Measurements from ENCODE around the gene RMDN3.

The RMDN3 gene

DNA sequence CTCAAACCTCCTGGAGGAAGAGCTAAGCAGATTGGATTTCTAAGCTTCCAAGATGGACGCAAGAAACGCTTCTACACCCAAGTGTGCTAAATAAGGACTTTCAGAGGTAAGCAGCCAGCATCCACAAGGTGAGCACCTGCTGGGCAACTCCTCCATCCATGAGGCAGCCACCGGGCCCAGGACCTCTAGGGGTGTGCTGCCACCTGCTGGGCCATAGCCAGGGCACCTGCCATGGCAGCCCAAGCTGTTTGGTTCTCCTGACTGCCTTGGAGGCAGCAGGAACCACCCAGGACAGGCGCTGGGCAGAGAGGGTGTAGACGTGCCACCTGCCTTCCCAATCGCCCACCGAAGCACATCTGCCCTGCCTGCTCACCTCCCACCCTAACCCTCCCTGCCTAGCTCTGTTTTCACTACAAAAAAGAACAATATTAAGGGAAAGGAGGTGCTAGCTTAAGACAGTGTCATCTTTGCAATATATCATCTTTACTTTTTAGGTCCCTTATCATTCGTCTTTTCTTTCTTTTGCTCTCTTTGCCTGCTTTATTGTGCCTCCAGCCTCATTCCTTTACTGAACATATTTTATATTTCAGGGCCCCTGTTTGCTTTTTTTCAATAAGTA, 27.7 kb upstream of the RMDN3 start:
- Histone ChIP-seq H3K4me3 (no peak overlapping the region), H3K27me3 (no peaks in the 10 kb centered on the region), H3K9me3 (no peaks in the 10 kb centered on the region), H3K4me1 (peaks cover 0 to 21% (median 8%) of the 10 kb centered on the region in 4 donors), H3K27ac (no peak overlapping the region), H3K36me3 (peaks cover 21 to 24% (median 24%) of the 10 kb centered on the region in 3 donors)
- TF ChIP-seq, protein P1, sequence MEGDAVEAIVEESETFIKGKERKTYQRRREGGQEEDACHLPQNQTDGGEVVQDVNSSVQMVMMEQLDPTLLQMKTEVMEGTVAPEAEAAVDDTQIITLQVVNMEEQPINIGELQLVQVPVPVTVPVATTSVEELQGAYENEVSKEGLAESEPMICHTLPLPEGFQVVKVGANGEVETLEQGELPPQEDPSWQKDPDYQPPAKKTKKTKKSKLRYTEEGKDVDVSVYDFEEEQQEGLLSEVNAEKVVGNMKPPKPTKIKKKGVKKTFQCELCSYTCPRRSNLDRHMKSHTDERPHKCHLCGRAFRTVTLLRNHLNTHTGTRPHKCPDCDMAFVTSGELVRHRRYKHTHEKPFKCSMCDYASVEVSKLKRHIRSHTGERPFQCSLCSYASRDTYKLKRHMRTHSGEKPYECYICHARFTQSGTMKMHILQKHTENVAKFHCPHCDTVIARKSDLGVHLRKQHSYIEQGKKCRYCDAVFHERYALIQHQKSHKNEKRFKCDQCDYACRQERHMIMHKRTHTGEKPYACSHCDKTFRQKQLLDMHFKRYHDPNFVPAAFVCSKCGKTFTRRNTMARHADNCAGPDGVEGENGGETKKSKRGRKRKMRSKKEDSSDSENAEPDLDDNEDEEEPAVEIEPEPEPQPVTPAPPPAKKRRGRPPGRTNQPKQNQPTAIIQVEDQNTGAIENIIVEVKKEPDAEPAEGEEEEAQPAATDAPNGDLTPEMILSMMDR (IDR thresholded peaks at IDR 0.05): peak; percentile 28 to 34
- peak in 1 of 2 donors; percentile 65 for DNase-seq
- intact Hi-C loops (cut with DNase I; ENCODE audit: low total_unique reads): loop anchor here (10.0 kb wide), 1 partner anchor 1352 kb away; no protein-coding TSS in a partner anchor

DNA sequence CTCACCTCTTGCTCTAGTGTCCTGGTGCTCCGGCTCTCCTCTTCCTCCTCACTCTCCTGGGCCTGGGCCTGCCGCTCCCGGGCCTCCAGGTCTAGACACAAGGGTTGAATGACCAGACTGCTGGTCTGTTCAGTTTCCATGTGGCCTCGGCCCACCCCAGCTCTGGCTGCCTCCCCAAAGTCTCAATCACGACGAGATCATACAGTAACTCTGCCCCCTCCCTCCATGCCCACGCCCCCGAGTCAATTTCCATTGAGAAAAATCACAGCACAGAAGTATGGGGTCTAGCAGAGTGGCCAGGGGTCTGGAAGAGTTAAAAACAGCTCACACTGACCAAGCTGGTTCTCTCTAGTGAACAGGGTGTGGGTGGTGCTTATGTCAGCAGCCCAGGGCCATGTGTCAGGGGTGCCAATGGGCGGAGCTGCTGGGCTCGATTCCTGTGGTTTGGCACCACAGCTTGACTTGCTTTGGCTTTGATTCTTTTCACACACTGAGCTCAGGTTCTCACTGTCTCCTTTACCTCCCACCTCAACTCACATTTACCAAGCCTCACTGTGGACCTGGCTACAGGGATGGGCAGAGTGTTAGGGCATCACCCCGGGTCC, 21.6 kb upstream of the RMDN3 start:
- Histone ChIP-seq H3K4me1 (peaks cover 0 to 10% (median 0%) of the 10 kb centered on the region in 4 donors), H3K27ac (no peak overlapping the region), H3K4me3 (no peak overlapping the region), H3K9me3 (no peaks in the 10 kb centered on the region), H3K36me3 (peaks cover 73 to 85% (median 79%) of the 10 kb centered on the region in 3 donors), H3K27me3 (no peaks in the 10 kb centered on the region)
- intact Hi-C loops (cut with DNase I; ENCODE audit: low total_unique reads): no loop called here
- TF ChIP-seq, protein P1 (IDR thresholded peaks at IDR 0.05): no peak
- no peak for DNase-seq

DNA sequence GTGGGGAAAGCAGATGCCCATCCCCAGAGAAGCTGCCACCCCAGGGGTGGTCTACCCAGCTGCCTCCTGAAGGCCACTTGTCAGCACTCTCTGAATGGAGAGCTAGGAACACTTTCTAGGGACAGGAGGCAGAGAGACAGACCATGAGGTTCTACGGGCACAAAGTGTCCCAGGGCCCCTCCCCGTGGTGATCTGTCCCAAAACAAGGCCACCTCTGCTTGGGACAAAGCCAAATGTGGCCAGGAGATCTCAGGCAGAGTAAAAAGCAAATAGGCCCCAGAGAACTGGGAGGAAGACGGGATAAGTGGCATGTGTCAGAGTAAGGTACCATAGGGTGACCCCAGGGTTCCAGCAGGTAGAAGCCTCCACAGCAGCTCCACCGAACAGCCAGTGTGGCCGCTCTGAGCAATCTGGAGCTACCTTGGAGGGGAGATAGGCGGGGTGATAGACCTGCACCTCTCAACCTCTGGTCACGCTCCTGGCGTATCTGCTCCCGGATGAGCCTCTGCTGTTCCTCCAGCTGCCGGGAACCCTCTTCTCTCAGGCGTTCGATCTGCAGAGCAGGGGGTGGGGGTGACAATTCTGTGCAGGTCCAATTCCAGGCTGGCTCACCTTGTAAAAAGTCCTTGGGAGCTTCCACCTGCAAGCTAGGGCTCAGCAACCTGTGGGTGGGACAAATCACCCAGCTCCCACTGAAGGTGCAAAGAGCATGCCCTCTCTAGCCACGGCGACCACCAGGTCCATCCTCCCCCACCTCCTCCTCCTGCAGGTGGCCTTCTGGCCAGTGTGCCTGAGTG, 20.9 kb upstream of the RMDN3 start:
- DNase-seq: no peak
- peaks cover 0 to 14% (median 0%) of the 10 kb centered on the region in 4 donors for H3K4me1 ChIP-seq
- no peak overlapping the region for H3K27ac ChIP-seq
- intact Hi-C loops (cut with DNase I; ENCODE audit: low total_unique reads): no loop called here
- no peaks in the 10 kb centered on the region for H3K9me3 ChIP-seq
- peaks cover 73 to 92% (median 81%) of the 10 kb centered on the region in 3 donors for H3K36me3 ChIP-seq
- H3K4me3 ChIP-seq: no peak overlapping the region
- TF ChIP-seq, protein P1 (IDR thresholded peaks at IDR 0.05): no peak
- H3K27me3 ChIP-seq: no peaks in the 10 kb centered on the region

DNA sequence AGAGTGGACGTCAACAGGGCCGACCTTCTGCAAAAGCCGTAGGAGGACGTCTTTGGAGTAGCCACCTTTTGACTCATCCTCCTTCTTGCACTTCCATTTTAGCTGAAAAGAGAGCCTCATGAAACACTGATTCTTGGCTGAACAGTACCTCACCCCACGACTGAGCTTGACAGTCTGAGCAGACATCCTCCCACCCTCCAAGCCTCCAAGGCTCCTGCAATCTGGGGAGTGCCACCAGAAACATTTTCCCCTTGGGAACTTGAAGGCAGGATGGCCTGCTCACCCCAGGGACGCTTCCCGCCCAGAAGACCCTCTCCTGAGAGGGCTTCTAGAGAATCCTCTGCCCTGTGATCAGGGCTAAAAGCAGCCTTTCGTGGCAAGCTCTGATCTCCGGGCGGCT, 20.0 kb upstream of the RMDN3 start:
- TF ChIP-seq, protein P1 (IDR thresholded peaks at IDR 0.05): no peak
- H3K9me3 ChIP-seq: no peaks in the 10 kb centered on the region
- H3K36me3 ChIP-seq: peaks cover 72 to 100% (median 81%) of the 10 kb centered on the region in 3 donors
- intact Hi-C loops (cut with DNase I; ENCODE audit: low total_unique reads): no loop called here
- H3K4me1 ChIP-seq: peaks cover 0 to 21% (median 0%) of the 10 kb centered on the region in 4 donors
- H3K4me3 ChIP-seq: no peak overlapping the region
- no peaks in the 10 kb centered on the region for H3K27me3 ChIP-seq
- no peak for DNase-seq
- H3K27ac ChIP-seq: no peak overlapping the region

DNA sequence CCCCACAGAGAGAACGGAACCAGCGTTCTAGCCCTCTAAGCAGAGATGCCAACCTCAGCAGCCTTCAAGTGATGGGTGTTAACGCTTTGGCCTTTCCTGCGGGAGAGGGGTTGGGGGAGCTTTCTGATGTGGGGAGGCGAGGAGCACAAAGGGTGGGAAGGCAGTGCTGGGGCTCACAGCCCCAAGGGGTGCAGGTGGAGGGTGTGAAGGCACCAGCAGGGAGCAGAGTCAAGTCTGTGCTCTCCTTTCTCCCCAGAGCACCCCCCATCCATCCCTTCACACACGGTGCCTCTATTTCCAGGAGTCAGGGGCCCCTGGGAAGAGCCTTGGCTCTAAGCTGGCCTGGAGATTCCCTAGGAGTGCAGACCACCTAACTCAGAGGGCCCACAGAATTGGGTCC, 18.8 kb upstream of the RMDN3 start:
- TF ChIP-seq, protein P1 (IDR thresholded peaks at IDR 0.05): no peak
- Histone ChIP-seq H3K9me3 (no peaks in the 10 kb centered on the region), H3K27me3 (no peaks in the 10 kb centered on the region), H3K4me3 (no peak overlapping the region), H3K4me1 (peaks cover 0 to 27% (median 0%) of the 10 kb centered on the region in 4 donors), H3K27ac (no peak overlapping the region), H3K36me3 (peaks cover 61 to 93% (median 71%) of the 10 kb centered on the region in 3 donors)
- intact Hi-C loops (cut with DNase I; ENCODE audit: low total_unique reads): no loop called here
- no peak for DNase-seq
